Measurements from ENCODE around the gene NCOA7. TPM values are rescaled to one million over a fixed set of nuclear protein-coding genes. Genes with fewer than 3 reads are reported as not detected.

Gene NCOA7
- total and polyA plus RNA-seq, 9 of the 15 experiments (the other 6 are each of a cell fraction or from before 2014, with no cell fraction given), result 5.8 to 14.6 (median 9.3) TPM

- no peaks in the 10 kb centered on the region for H3K9me1 ChIP-seq (ENCODE audit: control insufficient read depth, insufficient read depth, low read length)
- no peak overlapping the region for H3K4me2 ChIP-seq (ENCODE audit: insufficient read depth, low read length)
- H3K9ac ChIP-seq (ENCODE audit: insufficient read depth in 1 of 2, low read depth in 2 of 2, low read length in 2 of 2), result no peak overlapping the region
- 28% methylated on average over 4 of the region's 4 CpGs for WGBS (ENCODE audit: insufficient coverage, low coverage, missing lambda C conversion rate)
- FAIRE-seq (peak; percentile 37), DNase-seq (ENCODE audit: extremely low read depth in 1 of 4, low spot score in 3 of 4) (no peak), ATAC-seq (peak; percentile 55)
- no peak overlapping the region for H3K4me3 ChIP-seq
- peaks cover 3 to 24% of the 10 kb centered on the region in 2 experiments; a peak in 2 of 5 replicates for H3K4me1 ChIP-seq (replicated peaks in 1 of 2; ENCODE audit: control insufficient read depth in 2 of 2, insufficient read depth in 2 of 2, low read length in 2 of 2)
- H4K20me1 ChIP-seq (replicated peaks; ENCODE audit: control insufficient read depth, insufficient read depth, low read length), result no peaks in the 10 kb centered on the region
- H3K27ac ChIP-seq (ENCODE audit: extremely low read depth, low read depth, low read length), result no peak overlapping the region
- ChIA-PET CTCF (ENCODE audit: low intra/inter-chr PET ratio) (no interaction called here), POLR2A (interaction anchor here (1.0 to 1.4 kb wide), 2 partner anchors 22 to 28 kb away, joined by 3 to 6 read pairs; partner anchors contain the start of gene NCOA7)
- H3K79me2 ChIP-seq (ENCODE audit: control insufficient read depth, insufficient read depth, low read length), result peaks cover 7% of the 10 kb centered on the region; the same call in 1 of the 3 replicates
- H3K27me3 ChIP-seq (ENCODE audit: control insufficient read depth in 2 of 2, insufficient read depth in 2 of 2, low read length in 2 of 2), result no peaks in the 10 kb centered on the region
- BruUV-seq (replicated peaks), result no TSS peak
- no peak overlapping the region for H2AFZ ChIP-seq (ENCODE audit: low read depth, low read length)
- in situ Hi-C loops (cut with MboI) (no loop called here), intact Hi-C loops (cut with micrococcal nuclease) (no loop called here)
- no peaks in the 10 kb centered on the region for H3K9me3 ChIP-seq (replicated peaks; ENCODE audit: control insufficient read depth, insufficient read depth, low read depth, low read length)
- TF ChIP-seq HMBOX1 (IDR thresholded peaks at IDR 0.05) (no peak), MAX (CRISPR knock-in tag; IDR thresholded peaks at IDR 0.05) (no peak), ARID1B (IDR thresholded peaks at IDR 0.05) (0 out of 2 replicates have a peak, but pooled peaks have one; percentile 10), ZNF384 (IDR thresholded peaks at IDR 0.05; ENCODE audit: low read depth, low read length) (no peak), TAF15 (IDR thresholded peaks at IDR 0.05; ENCODE audit: low read depth, low read length) (no peak), NFE2L1 (tag; IDR thresholded peaks at IDR 0.05; ENCODE audit: borderline replicate concordance, low read depth) (no peak), CEBPG (CRISPR knock-in tag; IDR thresholded peaks at IDR 0.05) (no peak), CEBPG (tag; conservative IDR thresholded peaks at IDR 0.05 in 1 of 2, IDR thresholded peaks at IDR 0.05 in 1 of 2) (peak in 1 of 2 experiments; percentile 36; a peak in 1 of 4 replicates), ZNF431 (CRISPR knock-in tag; IDR thresholded peaks at IDR 0.05) (no peak), ILK (tag; IDR thresholded peaks at IDR 0.05; ENCODE audit: borderline replicate concordance, low read depth) (no peak), CLOCK (CRISPR knock-in tag; IDR thresholded peaks at IDR 0.05; ENCODE audit: borderline replicate concordance) (no peak), ZNF695 (CRISPR knock-in tag; IDR thresholded peaks at IDR 0.05) (no peak), MECOM (CRISPR knock-in tag; IDR thresholded peaks at IDR 0.05) (no peak)
- H3K36me3 ChIP-seq (ENCODE audit: control insufficient read depth, insufficient read depth, low read length), result peaks cover 18% of the 10 kb centered on the region
Observed at GRCh38 chr6:125818772-125819260, 28.1 kb downstream of the NCOA7 start.
